ENCODE measurements around the gene KLK11.

Gene KLK11

GRCh38 chr19:50981587-50982146 lies 44.7 kb downstream of the KLK11 start:
- DNase-seq (ENCODE audit: insufficient read length, low spot score) (no peak), FAIRE-seq (no peak)
- TF ChIP-seq TAF1 (IDR thresholded peaks at IDR 0.05; ENCODE audit: low read depth, low read length): no peak
- no peak for TF ChIP-seq PAX5 (IDR thresholded peaks at IDR 0.05; ENCODE audit: insufficient read depth, low read length, severe bottlenecking)
- TF ChIP-seq POU2F2 (IDR thresholded peaks at IDR 0.05; ENCODE audit: low read depth, low read length): no peak
- no peak for TF ChIP-seq POLR2A (IDR thresholded peaks at IDR 0.05; ENCODE audit: low read depth, low read length)
- TF ChIP-seq SPI1 (IDR thresholded peaks at IDR 0.05; ENCODE audit: low read depth, low read length): no peak
- TF ChIP-seq POLR2AphosphoS5 (IDR thresholded peaks at IDR 0.05; ENCODE audit: low read depth, low read length): no peak

GRCh38 chr19:50980208-50980607 lies 46.2 kb downstream of the KLK11 start:
- no peak for DNase-seq (ENCODE audit: insufficient read length, low spot score)
- no peak for FAIRE-seq
- TF ChIP-seq POLR2A (IDR thresholded peaks at IDR 0.05; ENCODE audit: low read depth, low read length): no peak
- no peak for TF ChIP-seq TAF1 (IDR thresholded peaks at IDR 0.05; ENCODE audit: low read depth, low read length)
- no peak for TF ChIP-seq POLR2AphosphoS5 (IDR thresholded peaks at IDR 0.05; ENCODE audit: low read depth, low read length)
- TF ChIP-seq SPI1 (IDR thresholded peaks at IDR 0.05; ENCODE audit: low read depth, low read length): no peak
- TF ChIP-seq PAX5 (IDR thresholded peaks at IDR 0.05; ENCODE audit: insufficient read depth, low read length, severe bottlenecking): no peak
- no peak for TF ChIP-seq POU2F2 (IDR thresholded peaks at IDR 0.05; ENCODE audit: low read depth, low read length)

- TF ChIP-seq POU2F2 (IDR thresholded peaks at IDR 0.05; ENCODE audit: low read depth, low read length) (no peak), PAX5 (IDR thresholded peaks at IDR 0.05; ENCODE audit: insufficient read depth, low read length, severe bottlenecking) (no peak), POLR2AphosphoS5 (IDR thresholded peaks at IDR 0.05; ENCODE audit: low read depth, low read length) (no peak), SPI1 (IDR thresholded peaks at IDR 0.05; ENCODE audit: low read depth, low read length) (no peak), TAF1 (IDR thresholded peaks at IDR 0.05; ENCODE audit: low read depth, low read length) (no peak), POLR2A (IDR thresholded peaks at IDR 0.05; ENCODE audit: low read depth, low read length) (no peak)
- FAIRE-seq (no peak), DNase-seq (ENCODE audit: insufficient read length, low spot score) (no peak)
Observed at GRCh38 chr19:50979758-50980157, 46.7 kb downstream of the KLK11 start.

- TF ChIP-seq PAX5 (IDR thresholded peaks at IDR 0.05; ENCODE audit: insufficient read depth, low read length, severe bottlenecking): no peak
- no peak for TF ChIP-seq TAF1 (IDR thresholded peaks at IDR 0.05; ENCODE audit: low read depth, low read length)
- no peak for TF ChIP-seq POLR2A (IDR thresholded peaks at IDR 0.05; ENCODE audit: low read depth, low read length)
- FAIRE-seq: no peak
- no peak for DNase-seq (ENCODE audit: insufficient read length, low spot score)
Observed at GRCh38 chr19:50978772-50979390, 47.5 kb downstream of the KLK11 start.

- FAIRE-seq (no peak), DNase-seq (ENCODE audit: insufficient read length, low spot score) (no peak)
- TF ChIP-seq PAX5 (IDR thresholded peaks at IDR 0.05; ENCODE audit: insufficient read depth, low read length, severe bottlenecking): no peak
- no peak for TF ChIP-seq SPI1 (IDR thresholded peaks at IDR 0.05; ENCODE audit: low read depth, low read length)
- no peak for TF ChIP-seq TAF1 (IDR thresholded peaks at IDR 0.05; ENCODE audit: low read depth, low read length)
- TF ChIP-seq POLR2A (IDR thresholded peaks at IDR 0.05; ENCODE audit: low read depth, low read length): no peak
- TF ChIP-seq POLR2AphosphoS5 (IDR thresholded peaks at IDR 0.05; ENCODE audit: low read depth, low read length): no peak
- no peak for TF ChIP-seq POU2F2 (IDR thresholded peaks at IDR 0.05; ENCODE audit: low read depth, low read length)
Observed at GRCh38 chr19:50977626-50978025, 48.8 kb downstream of the KLK11 start.

GRCh38 chr19:50975766-50976165 lies 50.6 kb downstream of the KLK11 start:
- no peak for TF ChIP-seq PAX5 (IDR thresholded peaks at IDR 0.05; ENCODE audit: insufficient read depth, low read length, severe bottlenecking)
- no peak for TF ChIP-seq SPI1 (IDR thresholded peaks at IDR 0.05; ENCODE audit: low read depth, low read length)
- TF ChIP-seq POLR2AphosphoS5 (IDR thresholded peaks at IDR 0.05; ENCODE audit: low read depth, low read length): no peak
- no peak for TF ChIP-seq POU2F2 (IDR thresholded peaks at IDR 0.05; ENCODE audit: low read depth, low read length)
- TF ChIP-seq TAF1 (IDR thresholded peaks at IDR 0.05; ENCODE audit: low read depth, low read length): no peak
- no peak for TF ChIP-seq POLR2A (IDR thresholded peaks at IDR 0.05; ENCODE audit: low read depth, low read length)
- DNase-seq (ENCODE audit: insufficient read length, low spot score) (no peak), FAIRE-seq (no peak)

GRCh38 chr19:50974702-50975556 lies 51.5 kb downstream of the KLK11 start:
- FAIRE-seq (no peak), DNase-seq (ENCODE audit: insufficient read length, low spot score) (no peak)
- TF ChIP-seq POLR2A (IDR thresholded peaks at IDR 0.05; ENCODE audit: low read depth, low read length): no peak
- no peak for TF ChIP-seq POLR2AphosphoS5 (IDR thresholded peaks at IDR 0.05; ENCODE audit: low read depth, low read length)
- TF ChIP-seq POU2F2 (IDR thresholded peaks at IDR 0.05; ENCODE audit: low read depth, low read length): no peak
- no peak for TF ChIP-seq PAX5 (IDR thresholded peaks at IDR 0.05; ENCODE audit: insufficient read depth, low read length, severe bottlenecking)
- no peak for TF ChIP-seq SPI1 (IDR thresholded peaks at IDR 0.05; ENCODE audit: low read depth, low read length)
- no peak for TF ChIP-seq TAF1 (IDR thresholded peaks at IDR 0.05; ENCODE audit: low read depth, low read length)

- TF ChIP-seq SPI1 (IDR thresholded peaks at IDR 0.05; ENCODE audit: low read depth, low read length) (no peak), POLR2A (IDR thresholded peaks at IDR 0.05; ENCODE audit: low read depth, low read length) (no peak), PAX5 (IDR thresholded peaks at IDR 0.05; ENCODE audit: insufficient read depth, low read length, severe bottlenecking) (no peak), TAF1 (IDR thresholded peaks at IDR 0.05; ENCODE audit: low read depth, low read length) (no peak), POLR2AphosphoS5 (IDR thresholded peaks at IDR 0.05; ENCODE audit: low read depth, low read length) (no peak), POU2F2 (IDR thresholded peaks at IDR 0.05; ENCODE audit: low read depth, low read length) (no peak)
- no peak for FAIRE-seq
- no peak for DNase-seq (ENCODE audit: insufficient read length, low spot score)
Observed at GRCh38 chr19:50972795-50973376, 53.5 kb downstream of the KLK11 start.
